HG03159 (cell line): ENCODE data around the gene SLX1A.
"Not testable (repeated sequence)": the region's sequence is repeated elsewhere in the genome, so short reads cannot be mapped to it uniquely, and the experiment has no call there.

Source experiments
- ATAC-seq: cut with Tn5 transposase; IDR thresholded peaks from one replicate; pipeline ENCODE4 v1.9.1; 2021; ENCODE audit warnings: mild to moderate bottlenecking, moderate library complexity; ENCODE audit not compliant: unreplicated experiment

SLX1A gene

GRCh38 chr16:30193615-30194014 lies at the start of gene SLX1A, which contains the start of gene BOLA2B:
Gene SLX1A (plus strand): TSS chr16:30193875. CDS start chr16:30194085, 210 bp downstream.
Gene BOLA2B (minus strand): TSS chr16:30193666. CDS start chr16:30193595, 71 bp downstream.
- ATAC-seq, result peak; percentile 80

GRCh38 chr16:30144017-30144416 lies 49.7 kb upstream of the SLX1A start:
- ATAC-seq, result no peak

DNA sequence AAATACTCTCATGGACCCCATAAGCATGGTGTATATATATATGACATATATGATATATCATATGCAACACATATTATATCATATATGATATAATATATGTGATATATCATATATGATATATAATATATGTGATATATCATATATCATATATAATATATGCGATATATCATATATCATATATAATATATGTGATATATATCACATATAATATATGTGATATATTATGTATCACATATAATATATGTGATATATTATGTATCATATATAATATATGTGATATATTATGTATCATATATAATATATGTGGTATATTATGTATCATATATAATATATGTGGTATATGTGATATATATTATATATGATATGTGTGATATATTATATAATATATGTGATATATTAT lies 48.8 kb upstream of the SLX1A start:
- ATAC-seq, result no peak

DNA sequence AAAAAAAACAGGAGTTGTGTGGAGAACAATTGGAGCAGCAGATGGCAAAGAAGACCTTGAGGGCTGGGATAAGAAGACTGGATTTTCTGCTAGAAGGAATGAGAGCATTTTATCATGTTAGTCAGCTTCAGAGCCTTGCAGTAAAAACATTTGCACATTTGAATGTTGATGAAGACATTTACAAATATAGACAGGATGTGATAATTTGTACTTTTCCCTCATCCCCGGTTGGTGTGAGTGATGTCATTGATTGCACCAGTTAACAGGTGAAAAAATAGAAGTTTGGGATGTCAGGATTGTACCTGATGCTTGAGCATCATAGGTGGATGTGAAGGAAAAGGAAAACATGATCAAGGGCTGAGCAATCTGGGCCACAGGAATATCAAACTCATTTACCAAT lies 48.0 kb upstream of the SLX1A start:
- ATAC-seq, result no peak

DNA sequence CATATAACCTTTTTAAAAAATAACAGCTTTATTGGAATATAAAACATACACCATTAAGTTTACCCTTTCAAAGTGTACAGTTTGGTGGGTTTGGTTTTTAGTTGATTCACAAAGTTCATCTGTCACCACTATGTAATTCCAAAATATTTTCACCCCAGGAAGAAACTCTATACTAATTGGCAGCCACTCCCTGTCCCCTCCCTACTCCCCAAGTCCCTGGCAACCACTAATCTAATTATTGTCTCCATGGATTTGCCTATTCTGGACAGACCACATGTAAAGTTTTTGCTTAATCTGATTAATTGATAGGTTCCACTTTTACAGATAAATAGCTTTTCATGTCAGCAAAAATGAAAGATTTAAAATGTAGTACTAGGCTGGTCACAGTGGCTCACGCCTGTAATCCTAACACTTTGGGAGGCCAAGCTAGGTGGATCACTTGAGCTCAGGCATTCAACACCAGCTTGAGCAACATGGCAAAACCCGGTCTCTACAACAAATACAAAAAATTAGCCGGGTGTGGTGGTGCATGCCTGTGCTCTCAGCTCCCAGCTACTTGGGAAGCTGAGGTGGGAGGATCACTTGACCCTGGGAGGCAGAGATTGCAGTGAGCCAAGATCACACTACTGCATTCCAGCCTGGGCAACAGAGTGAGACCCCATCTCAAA lies 45.7 kb upstream of the SLX1A start:
- ATAC-seq, result no peak

- no peak for ATAC-seq
These were observed 44.3 kb upstream of the SLX1A start for GRCh38 chr16:30149250-30149930.

- ATAC-seq, result no peak
These were observed 42.6 kb upstream of the SLX1A start for GRCh38 chr16:30151091-30151490.

- no peak for ATAC-seq
These were observed 41.2 kb upstream of the SLX1A start for GRCh38 chr16:30152517-30152916.

GRCh38 chr16:30155188-30155587 lies 38.5 kb upstream of the SLX1A start:
- no peak for ATAC-seq

DNA sequence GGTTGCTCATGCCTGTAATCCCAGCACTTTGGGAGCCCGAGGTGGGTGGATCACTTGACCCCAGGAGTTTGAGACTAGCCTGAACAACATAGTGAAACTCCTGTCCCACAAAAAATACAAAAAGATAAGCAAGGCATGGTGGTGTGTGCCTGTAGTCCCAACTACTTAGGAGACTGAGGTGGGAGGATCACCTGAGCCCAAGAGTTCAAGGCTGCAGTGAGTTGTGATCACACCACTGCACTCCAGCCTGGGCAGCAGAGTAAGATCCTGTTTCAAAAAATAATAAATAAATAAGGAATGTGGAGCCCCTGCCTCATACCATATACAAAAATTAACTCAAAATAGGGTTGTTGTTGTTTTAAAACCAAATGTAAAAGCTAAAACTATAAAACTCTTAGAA lies 36.5 kb upstream of the SLX1A start:
- no peak for ATAC-seq

DNA sequence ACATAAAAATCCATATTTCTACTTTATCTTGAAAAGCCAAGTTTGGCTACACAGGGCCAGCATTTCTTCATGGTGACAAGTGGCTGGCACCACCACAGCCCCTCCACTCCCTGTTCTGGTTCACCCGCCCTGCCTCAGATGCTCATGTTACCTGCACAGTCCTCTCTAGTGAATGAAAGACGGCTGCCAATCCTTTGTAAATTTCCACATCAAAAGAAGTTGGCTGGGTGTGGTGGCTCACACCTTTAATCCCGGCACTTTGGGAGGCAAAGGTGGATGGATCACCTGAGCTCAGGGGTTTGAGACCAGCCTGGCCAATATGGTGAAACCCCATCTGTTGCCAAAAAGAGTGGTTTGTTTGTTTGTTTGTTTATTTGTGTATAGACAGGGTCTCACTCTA lies 30.1 kb upstream of the SLX1A start:
- no peak for ATAC-seq

DNA sequence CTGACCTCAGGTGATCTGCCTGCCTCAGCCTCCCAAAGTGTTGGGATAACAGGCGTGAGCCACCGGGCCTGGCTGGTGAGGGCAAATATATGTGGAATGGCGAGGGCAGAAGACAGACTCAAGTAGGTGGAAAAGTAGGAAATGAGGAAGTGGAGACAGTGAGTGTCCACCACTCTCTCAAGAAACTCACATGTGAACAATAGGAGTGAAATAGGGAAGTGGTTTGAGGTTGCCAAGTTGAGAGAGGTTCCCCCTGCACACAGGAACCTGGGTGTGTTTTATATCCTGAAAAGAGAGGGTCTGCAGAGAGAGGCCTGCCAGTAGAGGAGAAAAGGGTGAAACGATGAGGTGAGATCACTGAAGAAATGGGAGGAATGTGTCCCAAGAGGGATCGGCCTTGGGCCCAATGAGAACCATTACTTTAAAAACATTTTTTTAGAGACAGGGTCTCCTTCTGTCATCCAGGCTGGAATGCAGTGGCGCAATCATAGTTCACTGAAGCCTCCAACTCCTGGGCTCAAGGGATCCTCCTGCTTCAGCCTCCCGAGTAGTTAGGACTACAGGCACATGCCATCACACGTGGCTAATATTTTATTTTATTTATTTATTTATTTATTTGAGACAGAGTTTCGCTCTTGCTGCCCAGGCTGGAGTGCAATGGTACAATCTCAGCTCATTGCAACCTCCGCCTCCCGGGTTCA lies 27.3 kb upstream of the SLX1A start:
- peak; percentile 64 for ATAC-seq

GRCh38 chr16:30168746-30169145 lies 24.9 kb upstream of the SLX1A start:
- ATAC-seq, result not testable (repeated sequence)

- not testable (repeated sequence) for ATAC-seq
These were observed 24.3 kb upstream of the SLX1A start for GRCh38 chr16:30169416-30169815.

DNA sequence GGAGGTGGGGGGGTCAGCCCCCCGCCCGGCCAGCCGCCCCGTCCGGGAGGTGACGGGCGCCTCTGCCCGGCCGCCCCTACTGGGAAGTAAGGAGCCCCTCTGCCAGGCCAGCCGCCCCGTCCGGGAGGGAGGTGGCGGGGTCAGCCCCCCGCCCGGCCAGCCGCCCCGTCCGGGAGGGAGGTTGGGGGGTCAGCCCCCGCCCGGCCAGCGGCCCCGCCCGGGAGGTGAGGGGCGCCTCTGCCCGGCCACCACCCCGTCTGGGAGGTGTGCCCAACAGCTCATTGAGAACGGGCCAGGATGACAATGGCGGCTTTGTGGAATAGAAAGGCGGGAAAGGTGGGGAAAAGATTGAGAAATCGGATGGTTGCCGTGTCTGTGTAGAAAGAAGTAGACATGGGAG lies 23.5 kb upstream of the SLX1A start:
- ATAC-seq, result not testable (repeated sequence)

DNA sequence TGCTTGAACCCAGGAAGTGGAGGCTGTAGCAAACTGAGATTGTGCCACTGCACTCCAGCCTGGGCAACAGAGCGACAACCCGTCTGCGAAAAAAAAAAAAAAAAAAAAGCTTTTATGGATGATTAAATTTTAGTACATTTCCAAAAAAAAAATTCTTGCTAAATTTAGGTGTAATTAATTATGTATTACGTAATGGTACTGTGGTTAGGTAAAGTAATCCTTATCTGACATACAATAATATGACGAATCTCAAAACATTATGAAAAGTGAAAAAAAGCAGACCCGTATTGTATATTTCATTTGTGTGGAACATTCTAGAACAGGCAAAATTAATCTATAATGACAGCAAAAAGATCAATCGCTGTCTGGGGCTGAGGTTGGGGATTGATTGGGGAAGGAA lies 20.6 kb upstream of the SLX1A start:
- no peak for ATAC-seq

DNA sequence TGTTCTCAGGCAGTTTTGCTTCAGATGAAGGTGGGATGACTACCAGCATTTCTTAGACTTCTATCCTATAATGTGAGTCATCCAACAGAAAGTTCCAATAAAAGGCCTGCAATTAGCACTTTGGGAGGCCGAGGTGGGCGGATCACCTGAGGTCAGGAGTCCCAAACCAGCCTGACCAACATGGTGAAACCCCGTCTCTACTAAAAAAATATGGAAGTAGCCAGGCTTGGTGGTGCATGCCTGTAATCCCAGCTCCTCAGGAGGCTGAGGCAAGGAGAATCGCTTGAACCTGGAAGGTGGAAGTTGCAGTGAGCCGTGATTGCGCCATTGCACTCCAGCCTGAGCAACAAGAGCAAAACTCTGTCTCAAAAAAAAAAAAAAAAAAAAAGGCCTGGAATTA lies 16.8 kb upstream of the SLX1A start:
- not testable (repeated sequence) for ATAC-seq

DNA sequence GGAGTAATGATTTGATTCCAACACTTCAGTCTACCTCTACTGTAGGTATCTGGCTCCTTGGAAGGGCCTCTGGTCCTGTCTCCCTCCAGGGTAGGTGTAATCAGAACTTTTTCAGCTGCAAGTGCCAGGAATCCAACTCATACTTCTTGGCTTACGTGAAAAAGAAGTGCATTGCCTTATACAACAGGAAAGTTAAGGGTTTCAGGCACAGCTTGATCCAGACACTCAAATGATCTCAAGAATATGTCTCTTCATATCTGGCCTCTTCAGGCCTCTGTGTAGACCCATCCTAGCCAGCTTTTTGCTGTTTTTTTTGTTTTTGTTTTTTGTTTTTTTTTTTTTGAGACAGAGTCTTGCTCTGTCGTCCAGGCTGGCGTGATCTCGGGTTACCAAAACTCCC lies 14.5 kb upstream of the SLX1A start:
- no peak for ATAC-seq

DNA sequence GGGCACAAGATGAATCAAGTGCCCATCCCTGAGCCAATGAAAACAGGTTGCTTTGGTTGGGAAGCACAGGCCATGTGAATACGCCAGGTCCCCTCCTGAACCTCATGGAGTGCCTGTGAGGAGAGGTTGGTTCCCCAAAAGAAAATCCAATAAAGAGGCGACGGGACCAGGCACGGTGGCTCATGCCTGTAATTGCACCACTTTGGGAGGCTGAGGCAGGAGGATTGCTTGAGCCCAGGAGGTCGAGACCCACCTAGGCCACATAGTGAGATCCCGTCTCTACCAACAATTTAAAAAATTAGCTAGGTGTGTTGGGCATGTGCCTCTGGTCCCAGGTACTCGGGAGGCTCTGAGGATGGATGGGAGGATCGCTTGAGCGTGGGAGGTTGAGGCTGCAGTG lies 13.7 kb upstream of the SLX1A start:
- no peak for ATAC-seq

GRCh38 chr16:30180741-30181140 lies 12.9 kb upstream of the SLX1A start:
- no peak for ATAC-seq

DNA sequence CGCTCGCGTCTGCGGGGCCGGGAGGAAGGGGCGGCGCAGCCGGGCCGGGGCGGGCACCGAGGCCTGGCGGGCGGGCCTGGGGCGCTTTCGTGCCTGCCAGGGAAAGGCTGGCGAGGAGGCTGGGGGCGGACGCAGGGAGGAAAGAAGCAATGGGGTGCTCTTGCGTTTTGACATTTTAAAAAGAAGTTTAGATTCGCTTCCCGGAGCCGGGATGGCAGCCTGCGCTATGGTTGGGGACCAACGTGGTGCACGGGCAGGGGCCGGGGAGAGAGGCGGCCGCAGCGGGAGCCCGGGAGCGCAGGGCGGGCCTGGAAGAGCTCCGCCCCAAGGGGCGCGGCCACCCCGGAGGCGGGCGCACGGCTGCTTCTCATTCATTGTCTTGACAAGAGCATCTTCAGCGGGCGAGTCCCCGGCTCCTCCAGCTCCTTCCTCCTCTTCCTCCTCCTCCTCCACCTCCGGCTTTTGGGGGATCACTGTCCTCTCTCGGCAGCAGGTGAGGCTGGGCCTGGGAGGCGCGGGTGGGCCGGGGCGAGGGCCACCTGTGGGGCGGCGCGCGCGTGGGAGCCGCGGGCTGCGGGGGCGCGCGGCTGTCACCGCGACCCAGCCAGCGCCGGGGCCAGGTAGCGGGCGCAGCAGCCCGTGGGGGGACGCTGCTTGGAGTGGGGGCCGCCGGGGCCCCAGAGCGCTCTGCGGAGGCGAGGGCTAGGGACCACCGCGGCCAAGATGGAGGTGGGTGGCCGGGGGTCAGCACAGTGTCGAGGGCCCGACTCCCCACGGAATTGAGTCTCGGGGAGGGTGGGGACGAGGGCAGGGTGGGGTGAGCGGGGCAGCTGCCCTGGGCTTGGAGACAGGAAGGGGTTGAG lies 10.2 kb upstream of the SLX1A start, which contains the start of gene CORO1A:
CORO1A (plus strand) TSS at position 370 of the 863 bp plus-strand sequence. CDS start 1,608 bp downstream, outside the sequence.
- peak; percentile 43 for ATAC-seq
